GM11168 (cell line): ENCODE measurements around the gene ANXA8.

Experiments
- in situ Hi-C: fragments of 300-500 bp; cut with MboI; formaldehyde crosslinking; loops from one replicate; pipeline ENCODE4 v1.12.0; 2022; ENCODE audit warnings: low sequenced_read_pairs; ENCODE audit not compliant: unreplicated experiment

The ANXA8 gene

DNA sequence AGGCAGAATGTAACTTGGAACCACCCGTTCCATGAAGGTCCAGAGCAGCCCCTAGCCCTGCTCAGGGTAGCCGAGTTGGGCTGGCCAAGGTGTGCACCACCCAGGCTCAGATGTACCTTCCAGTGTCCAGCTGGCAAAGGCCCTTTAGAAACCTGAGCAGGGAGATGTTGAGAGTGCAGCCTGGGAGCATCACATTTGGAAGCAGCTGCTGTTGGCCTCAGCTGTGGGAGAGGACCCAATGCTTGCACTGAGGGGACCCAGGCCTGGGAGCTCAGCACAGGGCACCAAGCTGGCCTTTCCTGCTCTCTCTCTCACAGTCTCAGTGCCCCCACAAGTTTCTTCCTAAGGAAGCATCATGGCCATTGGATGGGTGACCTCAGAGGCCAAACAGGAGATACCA, 33.5 kb downstream of the ANXA8 start:
- in situ Hi-C loops, result no loop called here

DNA sequence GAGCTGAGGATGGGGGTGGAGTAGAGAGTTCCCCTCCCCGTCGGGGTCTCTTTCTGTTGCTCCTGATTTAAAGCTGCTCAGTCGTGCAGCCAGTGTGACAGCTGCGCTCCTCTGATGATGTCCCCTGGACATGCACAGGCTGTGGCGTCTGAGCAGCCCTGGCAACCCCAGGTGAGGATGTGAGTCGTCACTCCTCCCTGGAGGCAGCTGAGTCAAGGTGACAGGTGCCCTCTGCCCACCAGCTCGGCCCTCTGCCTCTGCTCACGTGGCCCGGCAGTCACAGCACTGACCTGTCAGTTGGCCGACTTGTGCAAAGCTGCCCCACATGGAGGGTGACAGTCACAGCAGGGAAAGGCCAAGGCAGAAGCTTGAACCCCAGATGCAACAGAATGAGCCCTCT, 33.9 kb downstream of the ANXA8 start:
- in situ Hi-C loops, result no loop called here

DNA sequence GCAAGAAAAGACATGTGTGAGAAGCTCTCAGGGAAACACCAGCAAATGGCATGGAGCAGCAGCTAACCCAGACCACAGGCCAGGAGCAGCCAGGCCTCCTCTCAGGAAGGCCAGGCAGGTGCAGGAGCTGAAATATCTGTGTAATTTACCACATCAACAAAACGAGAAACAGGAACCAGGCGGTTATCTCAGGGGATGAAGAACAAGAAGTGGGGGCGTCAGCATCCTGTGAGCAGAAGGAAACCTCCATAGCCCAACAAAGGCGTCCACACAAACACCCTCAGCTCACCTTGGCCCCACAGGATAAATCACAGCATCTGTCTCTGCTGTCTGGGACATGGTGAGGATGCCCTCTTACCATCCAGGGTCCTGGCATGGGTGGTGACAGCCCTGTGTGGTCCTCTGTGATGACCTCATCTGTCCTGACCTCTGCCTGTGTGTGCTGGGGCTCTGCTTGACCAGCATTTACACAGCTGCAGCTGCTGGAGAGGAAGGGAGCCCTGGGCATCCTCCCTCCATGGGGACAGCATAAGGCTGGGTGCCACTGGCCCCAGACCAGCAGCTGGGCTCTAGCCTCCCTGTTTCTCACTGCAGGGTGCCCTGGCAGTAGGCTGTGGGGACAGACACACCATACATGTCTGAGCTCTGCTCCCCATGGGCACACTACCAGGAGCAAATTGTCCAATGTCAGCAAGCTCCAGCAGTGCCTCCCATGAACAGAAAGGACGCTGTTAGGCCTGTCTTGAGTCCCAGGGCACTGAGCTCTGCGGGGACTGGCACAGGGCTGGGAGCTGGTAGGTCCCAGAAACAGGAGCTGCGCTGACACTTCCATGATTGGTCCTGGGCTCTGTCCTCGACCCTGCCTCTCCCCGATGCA, 34.6 kb downstream of the ANXA8 start:
- in situ Hi-C loops, result no loop called here

- in situ Hi-C loops, result no loop called here
Observed at GRCh38 chr10:47447705-47448104, 36.2 kb downstream of the ANXA8 start.

GRCh38 chr10:47447209-47447608, 36.7 kb downstream of the ANXA8 start:
- in situ Hi-C loops, result no loop called here

DNA sequence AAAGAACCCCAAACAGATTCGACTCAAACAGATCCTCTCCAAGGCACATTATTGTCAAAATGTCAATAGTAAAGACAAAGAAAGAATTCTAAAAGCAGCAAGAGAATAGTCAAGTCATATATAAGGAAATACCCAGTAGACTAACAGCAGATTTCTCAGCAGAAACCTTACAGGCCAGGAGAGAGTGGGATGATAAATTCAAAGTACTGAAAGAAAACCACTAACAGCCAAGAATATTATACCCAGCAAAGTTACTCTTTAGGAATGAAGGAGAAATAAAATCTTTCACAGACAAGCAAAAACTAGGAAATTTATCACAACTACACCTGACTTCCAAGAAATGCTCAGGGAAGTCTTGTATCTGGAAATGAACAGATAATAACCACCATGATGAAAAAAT, 38.2 kb downstream of the ANXA8 start:
- in situ Hi-C loops, result no loop called here

DNA sequence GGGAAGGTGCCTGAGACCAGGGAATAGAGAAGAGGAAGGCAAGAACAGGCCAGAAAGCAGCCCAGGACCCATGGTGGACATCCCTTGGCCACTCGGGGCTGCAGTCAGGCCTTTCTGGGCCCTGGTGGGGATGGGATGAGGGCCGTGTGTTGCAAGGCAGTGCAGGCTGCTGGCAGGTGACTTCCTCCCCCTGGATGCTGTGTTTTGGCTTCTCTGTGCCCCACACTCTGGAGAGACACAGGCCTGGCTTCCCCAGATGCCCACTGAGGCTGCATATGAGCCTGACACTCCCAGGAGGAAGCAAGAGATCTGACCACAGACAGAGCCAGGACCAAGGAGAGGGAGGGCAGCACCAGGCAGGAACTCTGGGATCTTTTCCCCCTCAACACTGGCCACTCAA, 39.9 kb downstream of the ANXA8 start:
- in situ Hi-C loops, result no loop called here

DNA sequence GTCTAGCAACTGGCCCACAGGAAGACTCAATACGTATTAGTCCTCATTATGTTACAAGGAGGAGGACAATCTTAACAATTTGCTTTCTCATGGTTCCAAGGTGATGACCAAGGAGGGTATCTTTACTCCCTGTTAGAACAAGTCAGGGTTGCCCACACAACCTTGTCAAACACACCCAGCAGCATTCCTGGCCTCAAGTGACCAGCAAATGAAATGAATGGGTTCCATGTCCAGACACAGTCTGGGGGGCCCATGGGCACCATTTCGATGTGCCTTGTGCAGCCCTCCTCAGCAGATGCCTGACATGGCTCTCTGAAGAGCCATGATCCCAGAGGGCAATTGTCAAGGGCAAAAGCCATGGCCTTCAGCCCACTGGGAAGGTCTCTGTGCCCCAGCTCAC, 40.8 kb downstream of the ANXA8 start:
- in situ Hi-C loops, result no loop called here

DNA sequence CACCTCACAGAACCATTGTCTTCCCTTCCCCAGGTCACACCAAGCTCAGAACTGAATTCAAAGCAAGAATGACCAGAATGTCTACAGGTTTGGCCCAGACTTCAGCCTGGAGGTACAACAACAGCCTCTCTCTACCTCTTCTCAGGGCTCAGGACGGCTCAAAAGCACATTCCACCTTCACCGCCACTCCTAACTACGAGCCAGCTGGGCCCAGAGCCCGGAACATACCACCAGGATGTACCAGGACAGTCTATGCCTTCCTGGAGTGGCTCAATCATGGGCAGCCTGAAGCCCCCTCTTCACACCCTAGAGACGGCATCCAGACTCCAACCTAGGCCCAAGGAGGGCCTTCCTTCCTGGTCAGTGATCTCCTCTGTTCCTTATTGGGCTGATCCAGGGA, 41.6 kb downstream of the ANXA8 start:
- in situ Hi-C loops, result no loop called here

GRCh38 chr10:47441938-47442337, 42.0 kb downstream of the ANXA8 start:
- in situ Hi-C loops, result no loop called here

DNA sequence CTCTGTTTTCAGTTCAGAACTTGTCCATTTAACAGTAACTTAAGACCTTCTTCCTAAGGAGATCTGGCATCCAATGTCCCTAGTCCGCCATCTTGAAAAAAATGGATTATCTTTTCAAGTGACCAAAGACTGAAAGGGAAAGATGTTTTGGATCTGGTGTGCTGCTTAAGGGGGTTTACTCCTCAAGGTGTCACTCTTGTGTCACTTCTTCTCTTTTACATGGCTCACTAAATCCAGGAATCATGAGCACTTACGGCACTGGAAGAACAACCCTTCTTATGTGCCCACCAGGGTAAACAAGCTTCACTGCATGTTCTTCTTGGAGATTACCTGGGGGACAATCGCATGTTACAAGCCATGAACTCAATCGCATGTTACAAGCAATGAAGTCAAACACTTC, 43.7 kb downstream of the ANXA8 start:
- in situ Hi-C loops, result no loop called here

DNA sequence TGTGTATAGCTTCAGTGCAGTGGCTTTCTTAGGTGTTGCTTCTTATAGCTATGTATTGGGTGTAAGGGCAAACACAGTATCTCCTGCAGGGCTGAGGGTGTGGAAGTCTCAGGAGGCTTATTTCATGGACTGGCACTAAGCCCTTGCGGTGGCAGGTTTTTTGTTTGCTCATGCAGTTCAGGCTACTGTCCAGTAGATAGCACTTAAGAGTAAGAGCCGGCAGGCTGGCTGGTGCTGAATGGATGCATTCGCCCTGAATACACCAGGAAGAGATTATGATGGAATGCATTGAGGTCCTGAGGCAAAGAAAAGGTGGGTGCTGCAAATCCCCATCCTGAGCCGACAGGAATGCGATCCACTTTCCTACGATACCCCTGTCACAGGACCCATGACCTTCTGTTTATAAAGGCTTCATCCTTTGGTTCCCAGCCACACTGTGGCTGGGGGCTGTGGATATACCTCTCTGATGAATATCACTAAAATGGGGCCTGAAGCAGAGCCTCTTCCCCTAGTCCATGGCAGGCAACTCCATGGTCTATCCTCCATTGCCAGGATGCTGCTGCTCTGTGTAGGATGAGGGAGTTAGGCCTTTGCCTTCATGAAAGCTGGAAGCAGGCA, 44.9 kb downstream of the ANXA8 start:
- in situ Hi-C loops, result no loop called here

- in situ Hi-C loops, result no loop called here
Observed at GRCh38 chr10:47435081-47435480, 48.8 kb downstream of the ANXA8 start.

DNA sequence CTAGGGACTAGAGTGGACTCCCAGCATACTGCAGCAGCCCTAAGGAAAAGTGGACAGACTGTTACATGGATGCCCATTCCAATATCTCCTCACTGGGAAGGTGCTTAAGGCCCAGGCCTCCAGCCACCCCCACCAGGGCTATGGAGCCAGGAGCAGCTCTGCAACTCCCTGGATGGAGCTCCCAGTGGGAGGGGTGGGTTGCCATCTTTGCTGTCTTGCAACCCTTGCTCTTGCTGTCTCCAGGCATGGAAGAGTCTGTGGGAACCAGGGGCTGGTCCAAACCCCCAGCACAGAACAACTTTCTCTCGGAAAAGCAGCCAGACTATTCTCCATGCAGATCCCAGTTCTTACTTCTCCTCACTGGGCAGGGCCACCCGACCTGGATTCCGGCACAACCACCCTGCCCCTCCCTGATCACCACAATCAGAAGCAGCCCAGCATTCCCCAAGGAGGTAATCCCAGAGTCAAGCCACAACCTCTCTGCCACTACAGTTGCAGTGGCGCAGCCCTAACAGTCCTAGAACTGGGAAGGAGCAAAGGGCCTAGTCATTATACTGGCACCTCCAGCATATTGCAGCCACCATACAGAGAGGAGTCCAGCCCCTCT, 58.0 kb downstream of the ANXA8 start:
- in situ Hi-C loops, result no loop called here

- in situ Hi-C loops, result no loop called here
Observed at GRCh38 chr10:47424231-47424630, 59.7 kb downstream of the ANXA8 start.

- in situ Hi-C loops, result no loop called here
Observed at GRCh38 chr10:47423476-47423875, 60.4 kb downstream of the ANXA8 start.

- in situ Hi-C loops, result no loop called here
Observed at GRCh38 chr10:47421057-47421952, 62.6 kb downstream of the ANXA8 start.

DNA sequence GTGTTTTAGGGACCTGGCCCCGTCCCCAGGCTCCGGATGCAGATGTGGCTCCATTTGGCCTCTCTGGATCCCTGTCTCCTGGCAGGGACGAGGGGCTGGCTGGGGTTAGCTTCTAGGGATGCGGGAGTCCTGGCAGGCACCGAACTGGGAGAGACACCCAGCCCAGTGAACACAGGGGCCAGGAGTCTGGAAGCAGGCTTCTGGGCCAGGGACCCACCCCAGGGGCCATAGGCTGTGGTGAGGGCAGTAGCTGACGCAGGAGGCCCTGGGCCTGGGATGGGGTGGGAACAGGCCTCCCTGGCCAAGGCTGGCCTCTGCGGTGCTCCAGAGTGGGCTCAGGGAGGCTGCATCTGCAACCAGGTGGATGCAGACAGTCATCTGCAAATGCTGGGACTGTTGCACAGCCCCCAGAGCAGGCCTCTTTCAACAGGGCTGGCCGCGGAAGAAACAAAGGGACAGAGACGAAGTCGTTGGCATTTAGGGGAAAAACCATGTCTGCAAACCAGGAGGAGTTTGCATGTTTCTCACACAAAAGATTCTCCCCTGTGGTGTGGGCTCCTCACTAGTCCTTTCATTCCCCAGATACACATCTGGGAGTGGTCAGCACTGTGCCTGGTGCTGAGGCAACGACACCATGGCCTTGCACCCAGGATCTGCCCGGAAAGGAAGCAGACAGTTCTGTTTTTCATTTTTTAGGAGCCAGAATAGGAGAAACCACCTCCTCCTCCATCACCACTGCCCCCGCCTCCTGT, 63.4 kb downstream of the ANXA8 start:
- in situ Hi-C loops, result no loop called here

GRCh38 chr10:47419421-47419820, 64.5 kb downstream of the ANXA8 start:
- in situ Hi-C loops, result no loop called here

- in situ Hi-C loops, result no loop called here
Observed at GRCh38 chr10:47418966-47419365, 64.9 kb downstream of the ANXA8 start.
